IPS DF 6.9 (cell line): ENCODE measurements around the gene LCN12.

Experiments
- DNase-seq: peaks from one replicate; pipeline ENCODE4 v3.0.0-alpha.2; 2013; ENCODE audit warnings: low read depth, low spot score
- H3K27ac ChIP-seq: one replicate; pipeline ENCODE4 v1.5.1; 2013; ENCODE audit warnings: low read length, control low read depth
- H3K27me3 ChIP-seq: 2 replicates; pipeline ENCODE4 v1.6.1; 2013; ENCODE audit warnings: mild to moderate bottlenecking, low read length; ENCODE audit not compliant: control insufficient read depth, insufficient read depth
- H3K36me3 ChIP-seq: 2 replicates; pipeline ENCODE4 v1.6.1; 2013; ENCODE audit warnings: low read length; ENCODE audit not compliant: control insufficient read depth, insufficient read depth
- H3K4me1 ChIP-seq: 2 replicates; pipeline ENCODE4 v1.6.1; 2013; ENCODE audit warnings: low read length; ENCODE audit not compliant: control insufficient read depth, insufficient read depth
- H3K4me3 ChIP-seq: 2 replicates; pipeline ENCODE4 v1.5.1; 2013; ENCODE audit warnings: mild to moderate bottlenecking, low read length
- H3K9me3 ChIP-seq: 2 replicates; pipeline ENCODE4 v1.6.1; 2013; ENCODE audit warnings: low read length, inconsistent platforms; ENCODE audit not compliant: control insufficient read depth, insufficient read depth
- WGBS: extraction: QIAGEN DNeasy Blood & Tissue Kit; methylation state at CpG from one replicate; pipeline ENCODE4 v1.1.7; 2013; ENCODE audit warnings: mixed read lengths, missing lambda C conversion rate; ENCODE audit not compliant: insufficient read length, insufficient coverage; 5-methylcytosine and 5-hydroxymethylcytosine counted together

The LCN12 gene

GRCh38 chr9:136990242-136990911 lies 38.3 kb downstream of the LCN12 start:
- Histone ChIP-seq H3K4me3 (no peak overlapping the region), H3K27ac (no peak overlapping the region), H3K4me1 (peaks cover 7% of the 10 kb centered on the region), H3K27me3 (peaks cover 4% of the 10 kb centered on the region; the same call in 1 of the 2 replicates), H3K36me3 (no peaks in the 10 kb centered on the region; the same call in 1 of the 2 replicates), H3K9me3 (no peaks in the 10 kb centered on the region)
- WGBS: no CpG with 5 or more reads among the region's 10 CpGs
- DNase-seq: no peak

DNA sequence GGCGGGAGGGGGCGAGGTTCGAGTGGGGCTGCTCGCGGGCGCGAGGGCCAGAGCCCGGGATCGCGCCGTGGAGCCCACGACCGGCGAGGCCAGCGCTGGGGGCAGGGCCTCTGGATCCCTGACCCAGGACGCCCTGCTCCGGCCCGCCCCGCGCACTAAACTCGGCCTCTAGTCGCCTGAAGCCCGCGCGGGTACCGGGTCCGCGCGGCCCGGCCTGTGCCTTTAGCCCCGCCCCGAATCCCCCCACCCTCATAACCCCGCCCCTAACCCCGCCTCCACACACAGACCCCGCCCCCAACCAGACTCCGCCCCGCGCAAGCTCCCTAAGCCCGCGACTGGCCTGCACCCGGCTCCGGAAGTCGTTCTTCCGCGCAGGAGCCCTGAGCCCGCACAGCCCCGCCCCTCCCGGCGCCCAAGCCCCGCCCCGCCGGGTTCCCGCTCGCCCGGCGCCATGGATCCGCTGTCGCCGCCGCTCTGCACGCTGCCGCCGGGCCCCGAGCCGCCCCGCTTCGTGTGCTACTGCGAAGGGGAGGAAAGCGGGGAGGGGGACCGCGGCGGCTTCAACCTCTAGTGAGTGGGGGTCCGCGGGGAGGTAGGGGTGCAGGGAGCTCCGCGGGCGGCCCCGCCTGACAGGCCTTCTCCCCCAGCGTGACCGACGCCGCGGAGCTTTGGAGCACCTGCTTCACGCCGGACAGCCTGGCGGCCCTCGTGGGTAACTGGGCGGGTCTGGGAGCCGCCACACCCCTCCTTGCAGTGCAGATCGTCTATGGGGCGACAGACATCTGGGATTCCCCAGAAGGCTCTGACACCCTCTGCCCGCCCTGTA lies 40.1 kb downstream of the LCN12 start, which contains the start of gene PAXX:
PAXX (plus strand) TSS at position 430 of the 826 bp plus-strand sequence; CDS start at position 452, 22 bp downstream.
- H3K27me3 ChIP-seq: no peaks in the 10 kb centered on the region; the same call in 1 of the 2 replicates
- no peaks in the 10 kb centered on the region for H3K9me3 ChIP-seq
- H3K36me3 ChIP-seq: no peaks in the 10 kb centered on the region; the same call in 1 of the 2 replicates
- no peak for DNase-seq
- peak within 1 kb of the TSS; percentile 75 for H3K4me3 ChIP-seq
- no peak within 1 kb of the TSS for H3K27ac ChIP-seq
- no CpG with 5 or more reads among the region's 92 CpGs for WGBS
- peaks cover 15% of the 10 kb centered on the region for H3K4me1 ChIP-seq

DNA sequence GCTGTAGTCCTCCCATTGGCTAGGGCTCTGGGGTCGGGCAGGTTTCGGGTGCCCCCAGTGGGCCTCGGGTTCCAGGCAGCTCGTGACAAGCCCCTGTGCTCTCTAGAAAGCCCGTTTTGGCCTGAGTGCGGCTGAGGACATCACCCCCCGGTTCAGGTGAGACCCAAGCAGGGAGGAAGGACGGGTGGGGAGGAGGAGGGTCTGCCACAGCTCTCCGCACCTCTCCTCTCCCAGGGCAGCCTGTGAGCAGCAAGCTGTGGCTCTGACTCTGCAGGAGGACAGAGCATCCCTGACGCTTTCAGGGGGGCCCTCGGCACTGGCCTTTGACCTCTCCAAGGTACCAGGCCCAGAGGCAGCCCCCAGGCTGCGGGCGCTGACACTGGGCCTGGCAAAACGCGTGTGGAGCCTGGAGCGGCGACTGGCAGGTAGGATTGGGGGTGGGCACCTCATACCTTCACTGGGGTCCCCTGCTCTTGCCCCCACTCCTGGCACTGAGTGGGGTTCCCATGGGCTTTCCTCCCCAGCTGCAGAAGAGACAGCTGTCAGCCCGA lies 40.8 kb downstream of the LCN12 start:
- Histone ChIP-seq H3K4me3 (peak overlapping the region; percentile 75; the same call in 1 of the 2 replicates), H3K4me1 (peaks cover 18% of the 10 kb centered on the region), H3K27me3 (no peaks in the 10 kb centered on the region; the same call in 1 of the 2 replicates), H3K27ac (no peak overlapping the region), H3K9me3 (no peaks in the 10 kb centered on the region), H3K36me3 (no peaks in the 10 kb centered on the region; the same call in 1 of the 2 replicates)
- no peak for DNase-seq
- no CpG with 5 or more reads among the region's 18 CpGs for WGBS

DNA sequence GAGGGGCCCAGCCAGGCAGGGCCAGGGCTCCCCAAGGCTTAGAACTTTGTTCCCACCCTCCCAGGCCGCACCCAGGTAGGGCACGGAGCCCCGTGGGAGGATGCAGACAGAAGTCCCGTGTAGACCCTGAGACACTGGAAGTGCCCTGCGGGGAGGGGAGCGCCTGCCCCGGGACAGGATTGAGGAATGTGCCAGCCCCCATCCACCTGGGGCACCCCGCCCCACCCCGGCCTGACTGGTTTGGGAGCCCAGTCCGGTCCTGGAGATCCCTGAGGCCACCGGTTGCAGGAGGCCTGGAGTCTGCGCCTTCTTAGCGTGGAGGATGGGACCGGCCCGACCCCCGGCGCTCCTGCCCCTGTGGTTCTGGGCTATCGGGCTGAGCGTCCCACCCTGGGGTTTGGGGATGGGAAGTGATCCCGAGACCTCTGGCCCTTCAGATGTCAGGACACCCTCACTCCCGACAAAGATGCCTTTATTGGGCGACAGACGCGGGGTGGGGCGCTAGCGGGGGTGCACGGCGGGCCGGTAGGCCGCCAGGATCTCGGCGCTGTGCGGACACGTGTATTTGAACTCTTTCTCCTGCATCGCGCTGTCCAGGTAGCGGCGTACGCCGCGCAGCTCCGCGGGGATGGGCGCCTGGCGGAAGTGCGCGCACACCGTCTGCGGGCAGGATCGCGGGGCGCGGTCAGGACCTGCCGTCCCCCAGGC lies 42.3 kb downstream of the LCN12 start:
- DNase-seq: no peak
- Histone ChIP-seq H3K36me3 (no peaks in the 10 kb centered on the region; the same call in 1 of the 2 replicates), H3K4me1 (peaks cover 18% of the 10 kb centered on the region), H3K4me3 (peak overlapping the region; percentile 31; the same call in 1 of the 2 replicates), H3K27ac (no peak overlapping the region), H3K9me3 (no peaks in the 10 kb centered on the region), H3K27me3 (no peaks in the 10 kb centered on the region; the same call in 1 of the 2 replicates)
- WGBS: no CpG with 5 or more reads among the region's 54 CpGs

DNA sequence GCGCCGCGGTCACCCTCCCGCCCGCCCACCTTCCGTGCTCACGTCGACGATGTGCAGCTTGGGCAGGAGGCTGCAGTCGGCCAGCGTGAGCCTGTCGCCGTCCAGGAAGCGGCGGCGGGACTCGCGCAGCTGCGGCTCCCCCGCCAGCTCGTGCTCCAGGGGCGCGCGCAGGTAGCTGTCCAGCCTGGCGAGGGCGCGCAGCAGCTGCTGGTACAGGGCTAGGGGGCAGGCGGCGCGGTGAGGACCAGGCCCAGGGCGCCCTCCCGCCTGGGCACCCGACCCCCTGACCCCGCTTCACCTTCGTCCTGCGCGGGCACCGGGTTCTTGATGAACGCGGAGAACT lies 42.8 kb downstream of the LCN12 start:
- no CpG with 5 or more reads among the region's 40 CpGs for WGBS
- H3K9me3 ChIP-seq: no peaks in the 10 kb centered on the region
- H3K27ac ChIP-seq: no peak overlapping the region
- H3K4me3 ChIP-seq: peak overlapping the region; percentile 31
- H3K36me3 ChIP-seq: no peaks in the 10 kb centered on the region; the same call in 1 of the 2 replicates
- H3K4me1 ChIP-seq: peaks cover 18% of the 10 kb centered on the region
- no peaks in the 10 kb centered on the region; the same call in 1 of the 2 replicates for H3K27me3 ChIP-seq
- no peak for DNase-seq

GRCh38 chr9:136995362-136995761 lies 43.3 kb downstream of the LCN12 start:
- DNase-seq: no peak
- Histone ChIP-seq H3K9me3 (no peaks in the 10 kb centered on the region), H3K36me3 (no peaks in the 10 kb centered on the region; the same call in 1 of the 2 replicates), H3K4me1 (peaks cover 18% of the 10 kb centered on the region), H3K27ac (no peak overlapping the region), H3K4me3 (no peak overlapping the region), H3K27me3 (no peaks in the 10 kb centered on the region; the same call in 1 of the 2 replicates)
- WGBS: no CpG with 5 or more reads among the region's 30 CpGs

GRCh38 chr9:136995772-136996311 lies 43.8 kb downstream of the LCN12 start:
- H3K4me1 ChIP-seq: peaks cover 18% of the 10 kb centered on the region
- no peak for DNase-seq
- WGBS: no CpG with 5 or more reads among the region's 12 CpGs
- H3K27me3 ChIP-seq: no peaks in the 10 kb centered on the region; the same call in 1 of the 2 replicates
- no peaks in the 10 kb centered on the region; the same call in 1 of the 2 replicates for H3K36me3 ChIP-seq
- no peak overlapping the region for H3K27ac ChIP-seq
- no peaks in the 10 kb centered on the region for H3K9me3 ChIP-seq
- no peak overlapping the region for H3K4me3 ChIP-seq

DNA sequence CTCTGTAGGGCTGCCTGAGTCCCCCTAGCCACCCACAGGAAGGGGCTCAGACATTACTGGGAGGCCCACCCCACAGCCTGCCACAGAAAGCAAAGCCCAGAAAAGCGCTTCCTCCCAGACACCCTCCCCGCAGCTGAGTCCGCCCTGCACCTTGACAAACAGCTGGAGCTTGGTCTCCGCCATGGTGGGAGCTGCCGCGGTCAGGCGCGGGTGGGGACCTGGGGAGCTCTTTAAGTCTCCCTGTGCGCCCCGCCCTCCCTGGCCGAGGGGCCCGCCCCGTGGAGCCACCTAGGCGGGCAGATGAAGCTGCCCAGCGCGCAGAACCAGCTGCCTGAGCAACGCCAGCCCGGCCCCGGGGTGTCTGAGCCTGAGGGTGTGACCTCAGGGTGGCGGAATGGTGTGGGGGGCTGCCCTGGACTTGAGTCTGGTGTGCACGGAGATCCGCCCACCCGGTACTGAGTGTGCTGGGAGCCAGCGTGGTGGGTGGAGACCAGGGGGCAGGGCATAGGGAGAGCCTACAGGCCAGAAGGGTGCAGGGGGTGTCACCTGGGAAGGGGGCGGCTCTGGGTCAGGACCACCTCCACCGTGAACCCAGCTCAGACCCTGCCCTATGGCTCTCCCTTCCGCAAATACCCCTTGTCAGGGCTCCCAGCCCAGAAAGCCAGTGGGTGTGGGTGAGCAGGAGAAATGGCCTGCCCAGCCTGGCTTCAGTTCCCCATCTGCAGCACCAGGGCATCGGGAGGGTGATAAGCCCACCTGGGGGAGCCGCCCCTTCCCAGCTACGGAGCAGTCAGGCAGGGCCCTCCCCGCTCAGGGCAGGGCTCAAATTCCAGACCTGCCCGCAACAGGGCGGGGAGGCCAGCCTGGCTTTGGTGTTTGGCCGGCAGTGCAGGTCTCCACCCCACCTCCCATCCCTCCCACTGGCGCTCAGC lies 44.6 kb downstream of the LCN12 start, which contains the start of gene CLIC3:
CLIC3 (minus strand) TSS at position 208 of the 932 bp plus-strand sequence; CDS start at position 183, 25 bp downstream.
- peaks cover 18% of the 10 kb centered on the region for H3K4me1 ChIP-seq
- no peaks in the 10 kb centered on the region; the same call in 1 of the 2 replicates for H3K36me3 ChIP-seq
- no peak within 1 kb of the TSS for H3K27ac ChIP-seq
- H3K9me3 ChIP-seq: no peaks in the 10 kb centered on the region
- no peak within 1 kb of the TSS for H3K4me3 ChIP-seq
- H3K27me3 ChIP-seq: no peaks in the 10 kb centered on the region; the same call in 1 of the 2 replicates
- no CpG with 5 or more reads among the region's 35 CpGs for WGBS
- DNase-seq: no peak

DNA sequence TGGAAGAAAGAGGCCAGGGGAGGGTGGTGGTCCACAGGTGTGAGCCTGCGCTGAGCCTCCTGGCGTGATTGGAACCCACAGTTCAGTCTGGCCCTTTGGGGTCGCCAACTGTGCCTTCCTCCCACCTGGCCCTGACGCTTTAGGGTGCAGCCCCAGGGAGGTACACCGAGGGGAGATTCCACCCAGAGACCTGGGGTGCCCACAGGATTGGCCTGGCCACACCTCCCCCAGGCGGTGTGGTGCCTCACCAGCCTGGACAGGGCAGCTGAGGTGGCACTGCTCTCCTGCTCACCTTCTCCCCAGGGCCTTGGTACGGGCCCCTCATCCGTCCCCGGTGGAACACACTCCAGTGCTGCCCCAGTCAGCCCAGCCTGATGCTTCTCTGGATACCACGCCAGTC lies 45.3 kb downstream of the LCN12 start:
- WGBS: no CpG with 5 or more reads among the region's 10 CpGs
- Histone ChIP-seq H3K4me3 (no peak overlapping the region), H3K4me1 (peaks cover 18% of the 10 kb centered on the region)

More for the DNA sequence above, 45.3 kb downstream of the LCN12 start:
- DNase-seq: no peak
- H3K27me3 ChIP-seq: no peaks in the 10 kb centered on the region; the same call in 1 of the 2 replicates
- no peaks in the 10 kb centered on the region; the same call in 1 of the 2 replicates for H3K36me3 ChIP-seq
- H3K27ac ChIP-seq: no peak overlapping the region
- no peaks in the 10 kb centered on the region for H3K9me3 ChIP-seq
